ENCODE measurements around the gene PCDH15.

GRCh38 chr10:54449056-54449455 is 352.0 kb downstream of the PCDH15 start:
- TF ChIP-seq POLR2AphosphoS5 (IDR thresholded peaks at IDR 0.05; ENCODE audit: low read depth, low read length) (no peak), CTCF (IDR thresholded peaks at IDR 0.05) (no peak), NRF1 (IDR thresholded peaks at IDR 0.05; ENCODE audit: low read depth, low read length) (no peak)
